ENCODE data around the gene LLPH. TPM values are rescaled to one million over a fixed set of nuclear protein-coding genes. Genes with fewer than 3 reads are reported as not detected.
A peak's percentile ranks its signal among the peaks of the same experiment; 100 is the strongest.

The LLPH gene
- total and polyA plus RNA-seq, 2 of the 13 experiments (the other 11 are each of a cell fraction or from before 2014, with no cell fraction given): 4.2 to 25.6 TPM

GRCh38 chr12:66169221-66170170 lies 38.9 kb upstream of the LLPH start, which contains the start of gene TMBIM4 (continued):
- TF ChIP-seq ATM (IDR thresholded peaks at IDR 0.05; ENCODE audit: borderline replicate concordance): no peak
- no peak for TF ChIP-seq ZNF17 (CRISPR knock-in tag; IDR thresholded peaks at IDR 0.05)
- peak; percentile 56; the same call in 1 of the 2 replicates for TF ChIP-seq ZNF768 (CRISPR knock-in tag; IDR thresholded peaks at IDR 0.05)
- TF ChIP-seq, protein P1, sequence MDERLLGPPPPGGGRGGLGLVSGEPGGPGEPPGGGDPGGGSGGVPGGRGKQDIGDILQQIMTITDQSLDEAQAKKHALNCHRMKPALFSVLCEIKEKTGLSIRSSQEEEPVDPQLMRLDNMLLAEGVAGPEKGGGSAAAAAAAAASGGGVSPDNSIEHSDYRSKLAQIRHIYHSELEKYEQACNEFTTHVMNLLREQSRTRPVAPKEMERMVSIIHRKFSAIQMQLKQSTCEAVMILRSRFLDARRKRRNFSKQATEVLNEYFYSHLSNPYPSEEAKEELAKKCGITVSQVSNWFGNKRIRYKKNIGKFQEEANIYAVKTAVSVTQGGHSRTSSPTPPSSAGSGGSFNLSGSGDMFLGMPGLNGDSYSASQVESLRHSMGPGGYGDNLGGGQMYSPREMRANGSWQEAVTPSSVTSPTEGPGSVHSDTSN (CRISPR knock-in tag; IDR thresholded peaks at IDR 0.05): no peak
- TF ChIP-seq ZNF674 (CRISPR knock-in tag; IDR thresholded peaks at IDR 0.05; ENCODE audit: low read depth): no peak
- no peak for TF ChIP-seq TAF15 (IDR thresholded peaks at IDR 0.05; ENCODE audit: low read depth, low read length, poor library complexity, severe bottlenecking)
- no peak for TF ChIP-seq ATRX (CRISPR knock-in tag; IDR thresholded peaks at IDR 0.05; ENCODE audit: borderline replicate concordance)
- TF ChIP-seq, protein P2, sequence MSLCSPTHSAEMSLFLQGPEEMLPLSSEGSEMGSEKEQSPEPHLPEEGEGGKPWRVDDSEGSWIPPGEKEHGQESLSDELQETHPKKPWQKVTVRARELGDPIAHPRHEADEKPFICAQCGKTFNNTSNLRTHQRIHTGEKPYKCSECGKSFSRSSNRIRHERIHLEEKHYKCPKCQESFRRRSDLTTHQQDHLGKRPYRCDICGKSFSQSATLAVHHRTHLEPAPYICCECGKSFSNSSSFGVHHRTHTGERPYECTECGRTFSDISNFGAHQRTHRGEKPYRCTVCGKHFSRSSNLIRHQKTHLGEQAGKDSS (CRISPR knock-in tag; IDR thresholded peaks at IDR 0.05; ENCODE audit: borderline replicate concordance, low read depth): peak; percentile 98
- TF ChIP-seq ZNF234 (CRISPR knock-in tag; conservative IDR thresholded peaks at IDR 0.05): 0 out of 2 replicates have a peak, but pooled peaks have one; percentile 81
- TF ChIP-seq ZNF232 (CRISPR knock-in tag; IDR thresholded peaks at IDR 0.05; ENCODE audit: borderline replicate concordance): peak; percentile 51; the same call in 1 of the 2 replicates
- TF ChIP-seq ZNF235 (CRISPR knock-in tag; IDR thresholded peaks at IDR 0.05; ENCODE audit: borderline replicate concordance): 0 out of 2 replicates have a peak, but pooled peaks have one; percentile 66
- TF ChIP-seq SP5 (CRISPR knock-in tag; IDR thresholded peaks at IDR 0.05; ENCODE audit: borderline replicate concordance, low read depth): 0 out of 2 replicates have a peak, but pooled peaks have one; percentile 23
- TF ChIP-seq, protein P3, sequence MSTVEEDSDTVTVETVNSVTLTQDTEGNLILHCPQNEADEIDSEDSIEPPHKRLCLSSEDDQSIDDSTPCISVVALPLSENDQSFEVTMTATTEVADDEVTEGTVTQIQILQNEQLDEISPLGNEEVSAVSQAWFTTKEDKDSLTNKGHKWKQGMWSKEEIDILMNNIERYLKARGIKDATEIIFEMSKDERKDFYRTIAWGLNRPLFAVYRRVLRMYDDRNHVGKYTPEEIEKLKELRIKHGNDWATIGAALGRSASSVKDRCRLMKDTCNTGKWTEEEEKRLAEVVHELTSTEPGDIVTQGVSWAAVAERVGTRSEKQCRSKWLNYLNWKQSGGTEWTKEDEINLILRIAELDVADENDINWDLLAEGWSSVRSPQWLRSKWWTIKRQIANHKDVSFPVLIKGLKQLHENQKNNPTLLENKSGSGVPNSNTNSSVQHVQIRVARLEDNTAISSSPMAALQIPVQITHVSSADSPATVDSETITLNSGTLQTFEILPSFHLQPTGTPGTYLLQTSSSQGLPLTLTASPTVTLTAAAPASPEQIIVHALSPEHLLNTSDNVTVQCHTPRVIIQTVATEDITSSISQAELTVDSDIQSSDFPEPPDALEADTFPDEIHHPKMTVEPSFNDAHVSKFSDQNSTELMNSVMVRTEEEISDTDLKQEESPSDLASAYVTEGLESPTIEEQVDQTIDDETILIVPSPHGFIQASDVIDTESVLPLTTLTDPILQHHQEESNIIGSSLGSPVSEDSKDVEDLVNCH (CRISPR knock-in tag; IDR thresholded peaks at IDR 0.05): 0 out of 2 replicates have a peak, but pooled peaks have one; percentile 57
- peak; percentile 60; the same call in 1 of the 2 replicates for TF ChIP-seq ZFP41 (CRISPR knock-in tag; IDR thresholded peaks at IDR 0.05; ENCODE audit: borderline replicate concordance)
- TF ChIP-seq ATF7-NPFF (CRISPR knock-in tag; IDR thresholded peaks at IDR 0.05; ENCODE audit: low read depth): peak; percentile 56; the same call in 1 of the 2 replicates
